Measurements from ENCODE around the gene MNX1.

- TF ChIP-seq POLR2AphosphoS5 (IDR thresholded peaks at IDR 0.05; ENCODE audit: low read depth, low read length) (no peak), POLR2A (IDR thresholded peaks at IDR 0.05; ENCODE audit: low read depth, low read length) (no peak)
These were observed 31.4 kb downstream of the MNX1 start for GRCh38 chr7:156979007-156979606.
